Measurements from ENCODE around the gene TP53I11.

Gene TP53I11

DNA sequence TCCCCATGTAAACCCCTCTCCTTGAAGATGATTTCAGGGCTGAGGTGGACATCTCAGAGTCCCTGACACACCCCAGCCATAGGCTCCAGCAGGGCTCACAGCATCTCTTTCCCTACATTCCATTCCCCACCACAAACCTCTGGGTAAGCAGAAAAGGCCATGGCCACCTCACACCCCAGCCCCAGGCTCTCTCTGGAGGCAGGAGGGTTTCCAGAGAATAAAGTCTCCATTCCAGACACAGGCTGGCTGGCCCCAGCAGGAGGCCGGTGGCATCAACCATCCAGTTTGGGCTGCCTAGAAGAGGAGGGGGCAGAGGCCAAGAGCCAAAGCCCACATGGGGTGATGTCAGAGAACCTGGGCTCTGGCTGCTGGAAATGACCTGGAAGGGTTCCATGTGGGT, 61.4 kb downstream of the TP53I11 start:
- TF ChIP-seq, protein P1, sequence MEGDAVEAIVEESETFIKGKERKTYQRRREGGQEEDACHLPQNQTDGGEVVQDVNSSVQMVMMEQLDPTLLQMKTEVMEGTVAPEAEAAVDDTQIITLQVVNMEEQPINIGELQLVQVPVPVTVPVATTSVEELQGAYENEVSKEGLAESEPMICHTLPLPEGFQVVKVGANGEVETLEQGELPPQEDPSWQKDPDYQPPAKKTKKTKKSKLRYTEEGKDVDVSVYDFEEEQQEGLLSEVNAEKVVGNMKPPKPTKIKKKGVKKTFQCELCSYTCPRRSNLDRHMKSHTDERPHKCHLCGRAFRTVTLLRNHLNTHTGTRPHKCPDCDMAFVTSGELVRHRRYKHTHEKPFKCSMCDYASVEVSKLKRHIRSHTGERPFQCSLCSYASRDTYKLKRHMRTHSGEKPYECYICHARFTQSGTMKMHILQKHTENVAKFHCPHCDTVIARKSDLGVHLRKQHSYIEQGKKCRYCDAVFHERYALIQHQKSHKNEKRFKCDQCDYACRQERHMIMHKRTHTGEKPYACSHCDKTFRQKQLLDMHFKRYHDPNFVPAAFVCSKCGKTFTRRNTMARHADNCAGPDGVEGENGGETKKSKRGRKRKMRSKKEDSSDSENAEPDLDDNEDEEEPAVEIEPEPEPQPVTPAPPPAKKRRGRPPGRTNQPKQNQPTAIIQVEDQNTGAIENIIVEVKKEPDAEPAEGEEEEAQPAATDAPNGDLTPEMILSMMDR (IDR thresholded peaks at IDR 0.05; ENCODE audit: low read depth, low read length, missing control alignments) = no peak
- DNase-seq (ENCODE audit: low read depth) = no peak
- no peak overlapping the region for H3K4me3 ChIP-seq (ENCODE audit: low read depth, low read length)
- in situ Hi-C loops (cut with HindIII; ENCODE audit: low sequenced_read_pairs) = no loop called here

DNA sequence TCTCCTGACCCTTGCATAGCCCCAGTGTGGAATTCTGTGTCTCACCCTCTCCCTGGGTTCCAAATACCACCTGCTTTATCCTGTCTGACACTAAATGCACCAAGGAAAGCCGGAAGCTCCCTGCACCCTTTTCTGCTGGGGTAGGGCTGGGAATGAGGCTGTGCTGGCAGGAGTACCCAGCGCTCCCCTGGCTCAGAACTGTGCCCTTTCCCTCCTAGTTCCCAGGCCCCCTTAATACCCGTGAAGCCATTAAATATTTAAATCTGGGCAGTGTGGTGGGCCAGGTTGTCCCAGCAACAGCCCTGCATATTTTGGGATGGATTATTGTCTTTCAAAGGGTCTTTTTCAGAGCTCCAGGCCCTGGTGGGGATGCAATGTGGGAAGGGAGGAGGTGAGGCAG, 63.0 kb downstream of the TP53I11 start:
- in situ Hi-C loops (cut with HindIII; ENCODE audit: low sequenced_read_pairs) = no loop called here
- H3K4me3 ChIP-seq (ENCODE audit: low read depth, low read length) = no peak overlapping the region
- TF ChIP-seq, protein P1 (IDR thresholded peaks at IDR 0.05; ENCODE audit: low read depth, low read length, missing control alignments) = no peak
- no peak for DNase-seq (ENCODE audit: low read depth)

DNA sequence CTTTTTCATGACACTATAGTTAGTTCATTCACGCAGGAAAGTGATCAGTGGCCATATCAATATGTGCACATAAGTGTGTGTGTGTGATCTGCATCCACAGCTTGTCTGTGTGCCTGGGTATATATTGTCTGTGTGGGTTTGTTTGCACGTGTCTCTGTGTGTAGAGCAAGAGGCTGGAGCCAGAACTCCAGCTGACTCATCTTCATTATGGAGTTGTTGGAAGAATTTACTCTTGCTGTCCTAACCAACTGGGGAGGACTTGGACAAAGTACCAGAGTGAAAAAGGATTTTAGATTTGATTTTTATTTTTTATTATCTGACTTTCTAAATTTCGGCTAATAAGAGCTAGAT, 63.9 kb downstream of the TP53I11 start:
- H3K4me3 ChIP-seq (ENCODE audit: low read depth, low read length) = no peak overlapping the region
- peak; percentile 34 for DNase-seq (ENCODE audit: low read depth)
- TF ChIP-seq, protein P1 (IDR thresholded peaks at IDR 0.05; ENCODE audit: low read depth, low read length, missing control alignments) = no peak
- in situ Hi-C loops (cut with HindIII; ENCODE audit: low sequenced_read_pairs) = no loop called here

DNA sequence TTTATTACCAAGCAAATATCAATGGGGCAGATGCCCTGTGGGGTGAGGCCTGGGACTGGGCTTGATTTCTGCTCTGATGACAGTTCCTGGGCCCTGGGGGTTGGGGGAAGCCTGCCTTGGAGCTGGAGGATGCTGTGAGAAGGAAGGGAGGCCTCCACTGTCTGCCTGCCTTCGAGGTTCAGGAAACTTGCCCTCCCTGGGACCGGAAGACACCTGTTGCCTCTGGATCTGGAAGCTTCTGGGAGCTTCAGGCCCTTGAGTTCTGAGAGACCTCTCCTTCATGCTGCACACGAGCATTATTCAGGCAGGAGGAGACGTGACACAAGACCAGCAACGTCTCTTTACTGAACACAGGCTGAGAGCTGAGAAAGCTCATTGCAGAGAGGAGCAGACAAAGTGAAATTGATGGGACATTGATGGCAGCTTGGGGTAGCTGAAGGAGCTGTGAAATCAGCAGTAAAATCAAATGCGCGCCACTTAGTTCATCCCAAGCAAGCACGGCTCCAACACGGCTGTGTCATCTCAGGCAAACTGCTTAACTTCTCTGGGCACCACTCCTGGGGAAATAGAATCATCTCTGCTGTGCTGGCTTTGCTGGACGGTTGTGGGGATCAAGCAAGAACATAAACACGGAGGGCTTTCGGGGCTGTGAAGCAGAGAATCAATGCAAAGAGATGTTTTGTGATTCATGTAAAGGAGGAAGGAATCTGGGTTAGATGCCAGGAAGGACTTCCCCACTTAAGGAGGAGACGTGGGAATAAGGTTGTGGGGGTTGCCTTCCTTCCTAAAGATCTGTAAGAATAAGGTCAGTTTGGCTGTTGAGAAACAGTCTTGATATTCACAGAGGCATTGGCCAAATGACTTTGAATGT, 64.5 kb downstream of the TP53I11 start:
- TF ChIP-seq, protein P1 (IDR thresholded peaks at IDR 0.05; ENCODE audit: low read depth, low read length, missing control alignments) = no peak
- in situ Hi-C loops (cut with HindIII; ENCODE audit: low sequenced_read_pairs) = no loop called here
- no peak overlapping the region for H3K4me3 ChIP-seq (ENCODE audit: low read depth, low read length)
- no peak for DNase-seq (ENCODE audit: low read depth)

DNA sequence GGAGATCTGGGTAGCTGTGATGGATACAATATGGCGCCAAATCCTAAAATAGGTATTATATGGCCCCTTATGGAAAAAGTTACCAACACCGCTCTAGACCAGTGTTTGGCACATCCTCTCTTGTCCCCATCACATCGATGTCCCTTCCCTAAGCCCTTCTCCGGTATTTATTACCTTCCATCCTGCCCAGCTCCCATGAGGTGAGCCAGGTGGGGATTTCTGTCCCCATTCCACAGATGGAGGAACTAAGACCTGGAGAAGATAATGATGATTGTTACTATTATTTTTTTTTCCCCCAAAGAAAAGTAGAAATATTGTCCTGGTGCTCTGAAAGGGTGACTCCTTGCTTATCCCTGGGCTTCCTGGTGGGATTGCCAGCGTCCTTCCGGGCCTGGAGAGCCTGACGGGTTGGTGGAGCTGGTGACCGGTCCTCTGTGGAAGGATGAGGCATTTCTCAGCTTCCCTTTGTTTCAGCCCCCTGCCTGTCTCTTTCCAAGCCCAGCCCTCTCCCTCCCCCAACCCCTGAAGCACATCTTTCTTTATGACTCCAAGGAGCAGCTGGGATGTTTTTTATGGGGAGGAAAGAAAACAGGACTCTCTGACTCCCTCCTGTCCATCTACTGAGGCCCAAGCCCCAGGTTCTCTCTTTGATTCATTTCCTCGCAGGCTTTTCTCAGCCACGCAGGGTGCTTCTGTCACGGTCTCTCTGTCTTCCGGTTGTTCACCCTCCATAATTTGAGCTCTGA, 65.4 kb downstream of the TP53I11 start:
- TF ChIP-seq, protein P1 (IDR thresholded peaks at IDR 0.05; ENCODE audit: low read depth, low read length, missing control alignments) = no peak
- DNase-seq (ENCODE audit: low read depth) = no peak
- H3K4me3 ChIP-seq (ENCODE audit: low read depth, low read length) = no peak overlapping the region
- in situ Hi-C loops (cut with HindIII; ENCODE audit: low sequenced_read_pairs) = no loop called here

DNA sequence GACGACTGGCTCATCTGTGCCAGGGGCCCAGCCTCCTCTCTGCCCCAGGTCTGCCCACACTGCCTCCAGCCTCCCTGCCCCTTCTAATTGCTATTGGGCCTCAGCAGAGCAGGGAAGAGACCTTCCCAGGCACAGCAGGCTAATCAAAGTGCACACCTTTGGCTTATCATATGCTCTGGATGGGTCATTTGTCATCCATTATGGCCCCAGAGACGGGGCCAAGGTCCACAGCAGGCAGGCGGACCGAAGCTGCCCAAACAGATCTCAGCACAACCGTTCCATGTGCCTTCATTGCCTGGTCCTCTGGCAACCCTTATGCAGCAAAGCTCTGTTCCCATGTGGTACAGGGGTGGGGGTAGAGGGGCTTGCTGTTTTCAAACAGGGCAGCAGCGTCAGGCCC, 66.6 kb downstream of the TP53I11 start:
- in situ Hi-C loops (cut with HindIII; ENCODE audit: low sequenced_read_pairs) = no loop called here

More for the DNA sequence above, 66.6 kb downstream of the TP53I11 start:
- no peak overlapping the region for H3K4me3 ChIP-seq (ENCODE audit: low read depth, low read length)
- TF ChIP-seq, protein P1 (IDR thresholded peaks at IDR 0.05; ENCODE audit: low read depth, low read length, missing control alignments) = no peak
- no peak for DNase-seq (ENCODE audit: low read depth)
